Glutamatergic neuron (in vitro differentiated cells): Measurements from ENCODE around the gene COX7B2. TPM values are rescaled to one million over a fixed set of nuclear protein-coding genes. Genes with fewer than 3 reads are reported as not detected.

Experiments
- DNase-seq: peaks from one replicate; pipeline ENCODE4 v3.0.0; 2022
- H3K27ac Mint-ChIP-seq: one replicate; pipeline ENCODE4 v1.8.0; 2020; ENCODE audit warnings: mild to moderate bottlenecking, mixed read lengths, inconsistent platforms; ENCODE audit not compliant: unreplicated experiment
- H3K27me3 Mint-ChIP-seq: one replicate; pipeline ENCODE4 v1.8.0; 2020; ENCODE audit warnings: mild to moderate bottlenecking, moderate library complexity, mixed read lengths, inconsistent platforms; ENCODE audit not compliant: unreplicated experiment
- H3K36me3 Mint-ChIP-seq: one replicate; pipeline ENCODE4 v1.8.0; 2020; ENCODE audit warnings: mild to moderate bottlenecking, mixed read lengths, inconsistent platforms; ENCODE audit not compliant: unreplicated experiment
- H3K4me1 Mint-ChIP-seq: one replicate; pipeline ENCODE4 v1.8.0; 2020; ENCODE audit warnings: mild to moderate bottlenecking, low read depth, mixed read lengths, inconsistent platforms; ENCODE audit not compliant: unreplicated experiment
- H3K4me3 Mint-ChIP-seq: one replicate; pipeline ENCODE4 v1.8.0; 2020; ENCODE audit warnings: mild to moderate bottlenecking, mixed read lengths, inconsistent platforms; ENCODE audit not compliant: unreplicated experiment
- H3K9me3 Mint-ChIP-seq: one replicate; pipeline ENCODE4 v1.8.0; 2020; ENCODE audit warnings: mild to moderate bottlenecking, moderate library complexity, mixed read lengths, inconsistent platforms; ENCODE audit not compliant: unreplicated experiment
- long read RNA-seq: library from polyadenylated mRNA; unstranded; transcript quantifications from one replicate; pipeline ENCODE4 v2.0.0, GENCODE V29; 2020; ENCODE audit not compliant: unreplicated experiment
- total RNA-seq: library from RNA; stranded (reverse); fragmentation: NEBNext Ultra II Directional; extraction: Animal tissue kit (Norgen Biotek cat#: 25700); gene quantifications from one replicate; pipeline ENCODE4 v1.2.1, GENCODE V29; 2021; ENCODE audit not compliant: unreplicated experiment
- TF ChIP-seq, protein P1 (sequence below): fragments of 200-600 bp; sonication (generic); IDR thresholded peaks from one replicate; pipeline ENCODE4 v1.5.0; 2021; ENCODE audit not compliant: partially characterized antibody, unreplicated experiment

Gene COX7B2, protein sequence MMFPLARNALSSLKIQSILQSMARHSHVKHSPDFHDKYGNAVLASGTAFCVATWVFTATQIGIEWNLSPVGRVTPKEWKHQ
- not detected for total RNA-seq
- long read RNA-seq = 0 reads

DNA sequence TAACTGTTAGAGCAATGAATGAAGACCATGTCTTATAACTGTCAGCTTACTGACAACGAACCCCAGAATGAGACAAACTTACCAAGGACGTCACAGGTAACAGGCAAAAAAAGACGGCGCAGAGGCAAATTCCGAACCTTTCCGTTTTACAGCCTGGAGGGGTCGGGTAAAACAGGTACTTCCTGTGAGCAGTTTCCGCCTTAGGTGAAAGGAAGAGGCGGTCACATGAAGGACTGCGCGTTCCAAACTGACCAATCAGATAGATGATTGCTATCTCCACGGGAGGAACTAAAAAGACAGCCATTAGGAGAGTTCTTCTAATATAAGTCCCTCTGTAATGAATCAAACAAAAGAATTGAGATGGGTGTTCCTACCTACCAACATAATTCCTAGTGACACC, at the start of gene COX7B2:
Gene COX7B2 (minus strand): TSS at position 168 of the 400 bp plus-strand sequence. CDS start 174,053 bp downstream, outside the sequence.
- no peak within 1 kb of the TSS for H3K27ac Mint-ChIP-seq
- TF ChIP-seq, protein P1, sequence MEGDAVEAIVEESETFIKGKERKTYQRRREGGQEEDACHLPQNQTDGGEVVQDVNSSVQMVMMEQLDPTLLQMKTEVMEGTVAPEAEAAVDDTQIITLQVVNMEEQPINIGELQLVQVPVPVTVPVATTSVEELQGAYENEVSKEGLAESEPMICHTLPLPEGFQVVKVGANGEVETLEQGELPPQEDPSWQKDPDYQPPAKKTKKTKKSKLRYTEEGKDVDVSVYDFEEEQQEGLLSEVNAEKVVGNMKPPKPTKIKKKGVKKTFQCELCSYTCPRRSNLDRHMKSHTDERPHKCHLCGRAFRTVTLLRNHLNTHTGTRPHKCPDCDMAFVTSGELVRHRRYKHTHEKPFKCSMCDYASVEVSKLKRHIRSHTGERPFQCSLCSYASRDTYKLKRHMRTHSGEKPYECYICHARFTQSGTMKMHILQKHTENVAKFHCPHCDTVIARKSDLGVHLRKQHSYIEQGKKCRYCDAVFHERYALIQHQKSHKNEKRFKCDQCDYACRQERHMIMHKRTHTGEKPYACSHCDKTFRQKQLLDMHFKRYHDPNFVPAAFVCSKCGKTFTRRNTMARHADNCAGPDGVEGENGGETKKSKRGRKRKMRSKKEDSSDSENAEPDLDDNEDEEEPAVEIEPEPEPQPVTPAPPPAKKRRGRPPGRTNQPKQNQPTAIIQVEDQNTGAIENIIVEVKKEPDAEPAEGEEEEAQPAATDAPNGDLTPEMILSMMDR = no peak
- peaks cover 1% of the 10 kb centered on the region for H3K27me3 Mint-ChIP-seq
- H3K36me3 Mint-ChIP-seq = no peaks in the 10 kb centered on the region
- DNase-seq = no peak
- no peaks in the 10 kb centered on the region for H3K4me1 Mint-ChIP-seq
- no peak within 1 kb of the TSS for H3K4me3 Mint-ChIP-seq
- peaks cover 2% of the 10 kb centered on the region for H3K9me3 Mint-ChIP-seq

DNA sequence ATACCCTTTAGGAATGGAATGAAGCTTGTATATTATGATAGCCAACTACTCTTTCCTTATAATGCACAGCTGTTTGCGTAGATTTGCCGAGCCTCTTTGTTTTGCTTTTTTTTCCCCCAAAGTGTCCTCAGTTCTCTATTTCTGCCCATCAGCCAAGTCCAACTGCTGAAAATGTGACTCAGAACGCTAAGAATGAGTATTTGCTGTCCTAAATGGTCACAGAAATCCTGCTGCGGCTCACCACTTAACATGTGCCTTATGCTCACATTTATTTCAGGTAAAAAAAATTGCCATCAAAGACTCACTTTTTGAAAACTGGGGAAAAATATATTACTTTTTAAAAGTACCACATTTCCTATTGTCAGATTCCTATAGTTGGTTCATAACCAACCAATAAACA, 47.4 kb upstream of the COX7B2 start:
- Mint-ChIP-seq H3K4me1 (no peaks in the 10 kb centered on the region), H3K36me3 (no peaks in the 10 kb centered on the region), H3K27me3 (no peaks in the 10 kb centered on the region), H3K27ac (no peak overlapping the region), H3K9me3 (no peaks in the 10 kb centered on the region), H3K4me3 (no peak overlapping the region)
- TF ChIP-seq, protein P1 = no peak
- DNase-seq = no peak

DNA sequence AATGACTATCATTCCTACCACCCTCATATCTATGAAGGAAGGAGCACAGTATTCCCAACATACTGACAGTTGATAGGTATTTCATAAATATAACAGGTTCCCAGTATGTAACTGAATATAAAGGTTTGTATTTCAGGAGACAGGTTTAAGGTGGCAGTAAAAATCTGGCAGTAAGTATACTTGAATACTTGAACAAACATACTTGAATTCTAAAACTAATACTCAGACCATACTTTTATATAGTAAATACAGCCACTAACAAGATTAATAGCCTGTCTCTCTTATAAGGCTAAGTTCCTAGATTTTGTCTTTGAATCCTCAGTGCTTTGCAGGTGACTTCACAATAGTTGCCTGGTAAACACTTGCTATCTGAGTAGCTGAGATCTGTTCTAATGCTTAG, 46.6 kb upstream of the COX7B2 start:
- Mint-ChIP-seq H3K4me1 (no peaks in the 10 kb centered on the region), H3K36me3 (no peaks in the 10 kb centered on the region), H3K27me3 (no peaks in the 10 kb centered on the region), H3K27ac (no peak overlapping the region), H3K9me3 (no peaks in the 10 kb centered on the region), H3K4me3 (no peak overlapping the region)
- no peak for DNase-seq
- TF ChIP-seq, protein P1 = no peak

DNA sequence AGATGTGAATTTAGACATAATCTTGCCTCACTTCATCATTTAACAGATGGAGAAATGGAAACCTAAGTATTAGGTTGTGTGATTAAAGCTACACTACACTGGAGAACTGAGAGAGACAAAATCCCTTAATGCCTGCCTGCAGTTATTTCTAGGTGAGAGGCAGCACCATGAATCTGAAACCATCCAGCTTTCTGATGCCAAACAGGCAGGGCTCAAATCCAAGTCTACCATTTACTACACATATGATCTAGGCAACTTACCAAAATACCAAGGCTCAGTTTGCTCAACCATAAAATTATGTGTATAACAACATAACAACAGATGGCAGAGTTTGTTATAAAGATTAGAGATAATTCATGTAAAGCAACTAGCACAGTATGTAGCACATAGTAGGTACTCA, 45.6 kb upstream of the COX7B2 start:
- Mint-ChIP-seq H3K27me3 (no peaks in the 10 kb centered on the region), H3K4me3 (no peak overlapping the region), H3K36me3 (no peaks in the 10 kb centered on the region), H3K9me3 (no peaks in the 10 kb centered on the region), H3K4me1 (no peaks in the 10 kb centered on the region), H3K27ac (no peak overlapping the region)
- no peak for DNase-seq
- TF ChIP-seq, protein P1 = no peak

DNA sequence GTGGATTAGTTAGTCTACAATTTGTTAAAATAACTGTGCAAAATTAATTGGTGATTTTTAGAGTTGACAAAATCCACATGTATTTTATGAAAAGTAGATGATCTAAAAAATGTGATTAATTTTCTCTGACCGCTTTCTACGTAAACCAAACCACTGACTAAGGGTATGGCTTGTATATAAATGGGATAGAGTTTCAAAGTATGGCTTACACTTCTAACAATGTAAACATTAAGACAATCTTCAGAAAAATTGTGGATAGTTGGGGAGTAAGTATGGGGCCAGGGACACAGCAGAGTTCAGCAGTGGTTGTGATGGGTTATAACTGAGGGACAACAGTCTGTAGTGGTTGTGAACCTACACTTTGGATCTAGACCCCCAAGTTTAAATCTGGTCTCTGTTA, 44.5 kb upstream of the COX7B2 start:
- no peak for DNase-seq
- H3K9me3 Mint-ChIP-seq = no peaks in the 10 kb centered on the region
- H3K27ac Mint-ChIP-seq = no peak overlapping the region
- TF ChIP-seq, protein P1 = no peak
- no peak overlapping the region for H3K4me3 Mint-ChIP-seq
- no peaks in the 10 kb centered on the region for H3K4me1 Mint-ChIP-seq
- H3K36me3 Mint-ChIP-seq = no peaks in the 10 kb centered on the region
- no peaks in the 10 kb centered on the region for H3K27me3 Mint-ChIP-seq
